Globus pallidus (tissue), 1 donor: ENCODE results near the gene C1QL4.
"Not testable (repeated sequence)": the region's sequence is repeated elsewhere in the genome, so short reads cannot be mapped to it uniquely, and the experiment has no call there.

Experiments
- DNase-seq: peaks from one replicate; pipeline ENCODE4 v3.0.0-alpha.2; 2015; ENCODE audit warnings: low spot score

Gene C1QL4

GRCh38 chr12:49336645-49337584 lies at the start of gene C1QL4:
Gene C1QL4 (minus strand): TSS chr12:49337188. CDS start chr12:49336477, 711 bp downstream.
- DNase-seq, result peak; percentile 63

- not testable (repeated sequence) for DNase-seq
These were observed 43.2 kb upstream of the C1QL4 start for GRCh38 chr12:49380184-49380583.

GRCh38 chr12:49377386-49377785 lies 40.4 kb upstream of the C1QL4 start:
- DNase-seq, result no peak

- no peak for DNase-seq
These were observed 38.4 kb upstream of the C1QL4 start for GRCh38 chr12:49375406-49375805.

- no peak for DNase-seq
These were observed 33.6 kb upstream of the C1QL4 start for GRCh38 chr12:49370539-49370938.

- DNase-seq, result no peak
These were observed 32.6 kb upstream of the C1QL4 start for GRCh38 chr12:49369411-49370145.

- no peak for DNase-seq
These were observed 31.2 kb upstream of the C1QL4 start for GRCh38 chr12:49368240-49368600.

- no peak for DNase-seq
These were observed 30.6 kb upstream of the C1QL4 start, which contains the start of gene SPATS2 for GRCh38 chr12:49367381-49368239. Gene SPATS2 (plus strand): TSS chr12:49367462. CDS start chr12:49461013, 93,551 bp downstream.

GRCh38 chr12:49366652-49367380 lies 29.8 kb upstream of the C1QL4 start:
- DNase-seq, result peak; percentile 80

- no peak for DNase-seq
These were observed 29.2 kb upstream of the C1QL4 start for GRCh38 chr12:49366096-49366651.

GRCh38 chr12:49365542-49365941 lies 28.6 kb upstream of the C1QL4 start:
- DNase-seq, result no peak

GRCh38 chr12:49364989-49365388 lies 28.0 kb upstream of the C1QL4 start:
- no peak for DNase-seq

GRCh38 chr12:49362077-49362476 lies 25.1 kb upstream of the C1QL4 start:
- DNase-seq, result no peak

GRCh38 chr12:49359671-49360070 lies 22.7 kb upstream of the C1QL4 start:
- DNase-seq, result no peak

GRCh38 chr12:49358483-49359141 lies 21.6 kb upstream of the C1QL4 start:
- DNase-seq, result peak; percentile 51

GRCh38 chr12:49357103-49357678 lies 20.2 kb upstream of the C1QL4 start:
- DNase-seq, result no peak

- DNase-seq, result no peak
These were observed 18.9 kb upstream of the C1QL4 start for GRCh38 chr12:49355913-49356312.

- DNase-seq, result no peak
These were observed 15.4 kb upstream of the C1QL4 start for GRCh38 chr12:49352351-49352750.

- DNase-seq, result no peak
These were observed 12.3 kb upstream of the C1QL4 start for GRCh38 chr12:49349266-49349665.

- DNase-seq, result no peak
These were observed 11.8 kb upstream of the C1QL4 start for GRCh38 chr12:49348781-49349180.
